ENCODE data around the gene BMS1. TPM values are rescaled to one million over a fixed set of nuclear protein-coding genes. Genes with fewer than 3 reads are reported as not detected.
"Not testable (repeated sequence)": the region's sequence is repeated elsewhere in the genome, so short reads cannot be mapped to it uniquely, and the experiment has no call there.

The BMS1 gene
- polyA plus RNA-seq, 1 experiment = 2.7 TPM

DNA sequence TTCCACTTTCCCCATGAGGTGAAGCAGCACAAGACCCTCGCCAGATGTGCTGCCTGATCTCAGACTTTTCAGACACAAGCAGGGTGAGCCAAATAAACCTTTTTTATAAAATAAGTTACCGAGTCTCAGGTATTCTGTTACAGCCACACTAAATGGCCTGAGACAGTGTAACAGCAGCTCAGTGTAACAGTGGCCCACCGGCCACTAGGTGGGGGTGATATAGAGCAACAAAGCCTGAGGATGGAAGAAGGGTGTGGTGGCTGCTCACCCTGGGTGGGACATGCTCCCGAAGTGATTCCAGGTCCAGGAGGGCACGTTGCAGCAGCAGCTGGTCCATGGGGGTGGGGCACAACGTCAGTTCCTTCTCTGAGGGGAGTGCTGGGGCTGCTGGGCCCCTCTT is 44.6 kb downstream of the BMS1 start:
- no peaks in the 10 kb centered on the region for H3K27me3 ChIP-seq (ENCODE audit: control insufficient read depth, insufficient read depth, low read length)
- POLR2A ChIA-PET = no interaction called here
- H3K4me3 ChIP-seq (ENCODE audit: low read depth, low read length) = no peak overlapping the region
- TF ChIP-seq, protein P1, sequence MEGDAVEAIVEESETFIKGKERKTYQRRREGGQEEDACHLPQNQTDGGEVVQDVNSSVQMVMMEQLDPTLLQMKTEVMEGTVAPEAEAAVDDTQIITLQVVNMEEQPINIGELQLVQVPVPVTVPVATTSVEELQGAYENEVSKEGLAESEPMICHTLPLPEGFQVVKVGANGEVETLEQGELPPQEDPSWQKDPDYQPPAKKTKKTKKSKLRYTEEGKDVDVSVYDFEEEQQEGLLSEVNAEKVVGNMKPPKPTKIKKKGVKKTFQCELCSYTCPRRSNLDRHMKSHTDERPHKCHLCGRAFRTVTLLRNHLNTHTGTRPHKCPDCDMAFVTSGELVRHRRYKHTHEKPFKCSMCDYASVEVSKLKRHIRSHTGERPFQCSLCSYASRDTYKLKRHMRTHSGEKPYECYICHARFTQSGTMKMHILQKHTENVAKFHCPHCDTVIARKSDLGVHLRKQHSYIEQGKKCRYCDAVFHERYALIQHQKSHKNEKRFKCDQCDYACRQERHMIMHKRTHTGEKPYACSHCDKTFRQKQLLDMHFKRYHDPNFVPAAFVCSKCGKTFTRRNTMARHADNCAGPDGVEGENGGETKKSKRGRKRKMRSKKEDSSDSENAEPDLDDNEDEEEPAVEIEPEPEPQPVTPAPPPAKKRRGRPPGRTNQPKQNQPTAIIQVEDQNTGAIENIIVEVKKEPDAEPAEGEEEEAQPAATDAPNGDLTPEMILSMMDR (IDR thresholded peaks at IDR 0.05; ENCODE audit: insufficient read depth, low read depth, low read length) = 0 out of 2 replicates have a peak, but pooled peaks have one; percentile 5
- no peak for DNase-seq (ENCODE audit: low read depth)
- CTCF ChIA-PET = interaction anchor here (1.1 to 1.2 kb wide), 2 partner anchors 10 to 15 kb away, joined by 3 to 4 read pairs; no protein-coding TSS in a partner anchor
- peaks cover 13% of the 10 kb centered on the region for H3K36me3 ChIP-seq (ENCODE audit: control insufficient read depth, insufficient read depth, low read length)

DNA sequence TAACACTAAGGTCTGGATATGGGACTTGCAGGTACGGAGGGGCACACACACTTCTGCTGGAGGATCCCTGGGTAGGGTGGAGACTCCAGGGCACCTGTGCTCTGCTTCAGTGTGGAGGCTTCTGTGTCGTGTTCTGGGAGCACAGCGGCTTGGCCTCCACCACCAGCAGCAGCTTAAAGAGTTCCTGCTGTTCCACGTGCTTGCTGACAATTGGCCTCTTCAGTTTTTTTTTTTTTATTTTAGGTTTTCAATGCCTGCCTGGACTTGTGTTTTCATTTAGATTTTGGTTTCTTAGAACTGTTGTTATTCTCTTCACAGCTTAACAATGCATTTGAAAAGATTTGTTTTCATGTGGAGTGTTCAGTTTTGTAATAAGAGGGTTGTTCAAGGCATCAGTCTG is 45.8 kb downstream of the BMS1 start:
- POLR2A ChIA-PET; H3K27me3 ChIP-seq (ENCODE audit: control insufficient read depth, insufficient read depth, low read length); DNase-seq (ENCODE audit: low read depth); H3K4me3 ChIP-seq (ENCODE audit: low read depth, low read length): not testable (repeated sequence)
- H3K36me3 ChIP-seq (ENCODE audit: control insufficient read depth, insufficient read depth, low read length) = peaks cover 11% of the 10 kb centered on the region
- CTCF ChIA-PET = interaction anchor here (0.6 to 1.2 kb wide), 2 partner anchors 16 to 39 kb away, joined by 3 to 4 read pairs; no protein-coding TSS in a partner anchor

DNA sequence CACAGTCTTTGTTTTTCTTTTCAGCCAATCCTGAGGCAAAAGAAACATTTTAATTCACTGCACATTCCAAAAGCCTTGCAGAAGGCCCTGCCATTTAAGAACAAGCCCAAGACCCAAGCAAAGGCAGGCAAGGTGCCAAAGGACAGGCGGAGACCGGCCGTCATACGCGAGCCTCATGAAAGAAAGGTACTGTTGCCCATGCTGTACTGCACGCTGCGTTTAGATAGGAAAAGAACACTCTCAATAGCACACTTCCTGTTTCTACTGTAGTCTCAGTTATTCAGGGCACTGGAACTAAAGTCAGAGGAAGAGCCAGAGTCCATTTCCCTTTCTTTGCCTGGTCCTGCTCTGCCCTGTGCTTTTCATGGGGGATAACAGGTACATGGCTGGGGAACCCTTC is 47.6 kb downstream of the BMS1 start:
- no peak for DNase-seq (ENCODE audit: low read depth)
- TF ChIP-seq, protein P1 (IDR thresholded peaks at IDR 0.05; ENCODE audit: insufficient read depth, low read depth, low read length) = no peak
- H3K4me3 ChIP-seq (ENCODE audit: low read depth, low read length) = no peak overlapping the region
- peaks cover 9% of the 10 kb centered on the region for H3K36me3 ChIP-seq (ENCODE audit: control insufficient read depth, insufficient read depth, low read length)
- ChIA-PET POLR2A (no interaction called here), CTCF (no interaction called here)
- no peaks in the 10 kb centered on the region for H3K27me3 ChIP-seq (ENCODE audit: control insufficient read depth, insufficient read depth, low read length)

DNA sequence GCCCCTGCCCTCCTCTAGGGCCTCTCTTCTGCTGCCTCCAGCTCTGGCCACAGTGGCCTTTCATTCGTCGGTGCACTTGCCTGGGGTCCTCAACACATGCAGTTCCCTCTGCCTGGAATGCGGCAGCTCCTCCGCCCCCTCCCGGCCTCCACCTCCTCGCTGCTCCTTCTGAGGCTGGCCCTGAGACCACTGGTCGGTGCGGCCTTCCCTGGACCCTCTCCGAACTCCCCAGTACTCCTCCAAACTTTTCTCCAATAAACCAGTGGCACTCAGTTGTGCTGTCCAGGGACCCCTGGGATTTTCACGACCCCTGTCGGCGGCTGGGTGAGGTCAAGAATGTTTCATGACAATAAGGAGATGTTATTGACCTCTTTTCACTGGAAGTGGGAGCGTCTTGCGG is 53.5 kb downstream of the BMS1 start:
- Histone ChIP-seq H3K36me3 (ENCODE audit: control insufficient read depth, insufficient read depth, low read length) (no peaks in the 10 kb centered on the region; the same call in 1 of the 2 replicates), H3K27me3 (ENCODE audit: control insufficient read depth, insufficient read depth, low read length) (no peaks in the 10 kb centered on the region), H3K4me3 (ENCODE audit: low read depth, low read length) (no peak overlapping the region)
- TF ChIP-seq, protein P1 (IDR thresholded peaks at IDR 0.05; ENCODE audit: insufficient read depth, low read depth, low read length) = no peak
- no peak for DNase-seq (ENCODE audit: low read depth)
- ChIA-PET CTCF (no interaction called here), POLR2A (no interaction called here)

DNA sequence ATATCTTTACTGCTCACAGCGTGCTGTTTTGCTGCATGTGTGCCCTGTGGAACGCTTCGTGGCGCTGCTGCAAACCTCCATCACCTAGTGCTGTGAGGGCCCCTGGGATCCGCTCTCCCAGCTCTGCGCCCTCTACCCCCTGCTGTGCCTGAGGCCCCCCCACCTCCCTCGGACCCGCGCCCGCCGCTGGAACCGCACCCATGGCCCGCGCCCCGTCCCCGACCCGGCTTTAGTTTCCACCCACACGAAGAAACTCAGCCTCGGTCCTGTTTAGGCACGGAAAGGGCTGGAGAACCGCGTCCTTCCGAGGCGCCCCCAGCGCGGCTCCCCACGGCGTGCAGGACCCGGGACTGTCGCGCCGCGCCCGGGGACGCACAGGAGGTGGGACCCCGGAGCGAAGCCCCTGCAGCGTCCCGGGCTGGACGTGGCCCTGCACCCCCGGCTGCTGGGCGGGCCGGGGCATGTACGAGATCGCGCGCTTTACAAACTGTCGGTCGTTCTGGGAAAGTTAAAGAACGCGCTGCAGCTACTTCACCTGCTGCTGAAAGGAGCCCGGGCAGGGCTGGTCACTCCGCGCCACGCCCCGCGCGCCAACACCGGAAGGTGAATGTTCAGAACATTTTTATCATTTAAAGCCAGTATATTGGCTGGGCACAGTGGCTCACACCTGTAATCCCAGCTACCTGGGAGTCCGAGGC is 54.3 kb downstream of the BMS1 start:
- CTCF ChIA-PET = no interaction called here
- no peaks in the 10 kb centered on the region for H3K27me3 ChIP-seq (ENCODE audit: control insufficient read depth, insufficient read depth, low read length)
- TF ChIP-seq, protein P1 (IDR thresholded peaks at IDR 0.05; ENCODE audit: insufficient read depth, low read depth, low read length) = peak; percentile 35
- no peak for DNase-seq (ENCODE audit: low read depth)
- no peaks in the 10 kb centered on the region; the same call in 1 of the 2 replicates for H3K36me3 ChIP-seq (ENCODE audit: control insufficient read depth, insufficient read depth, low read length)
- POLR2A ChIA-PET = no interaction called here
- H3K4me3 ChIP-seq (ENCODE audit: low read depth, low read length) = peak overlapping the region; percentile 31

DNA sequence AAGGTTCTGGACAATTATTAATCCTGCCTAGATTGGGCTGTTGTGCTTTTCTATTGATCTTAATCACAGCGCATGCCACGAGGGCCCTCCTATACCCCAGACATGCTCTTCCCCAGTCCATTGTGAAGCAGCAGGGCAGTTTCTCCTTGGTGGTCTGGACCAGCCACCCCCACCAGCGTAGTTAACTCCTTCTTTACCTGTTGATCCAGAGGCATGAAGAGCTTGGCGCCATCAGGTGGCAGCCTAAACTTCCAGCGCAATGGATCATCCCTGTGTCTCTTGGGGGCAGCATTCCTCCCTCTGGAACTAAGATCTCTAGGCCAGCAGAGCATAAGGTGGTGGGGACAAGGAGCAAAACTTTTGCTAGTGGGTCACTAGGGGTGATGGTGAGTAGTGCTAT is 62.2 kb downstream of the BMS1 start:
- H3K27me3 ChIP-seq (ENCODE audit: control insufficient read depth, insufficient read depth, low read length); DNase-seq (ENCODE audit: low read depth); POLR2A ChIA-PET; H3K36me3 ChIP-seq (ENCODE audit: control insufficient read depth, insufficient read depth, low read length); H3K4me3 ChIP-seq (ENCODE audit: low read depth, low read length); CTCF ChIA-PET: not testable (repeated sequence)

DNA sequence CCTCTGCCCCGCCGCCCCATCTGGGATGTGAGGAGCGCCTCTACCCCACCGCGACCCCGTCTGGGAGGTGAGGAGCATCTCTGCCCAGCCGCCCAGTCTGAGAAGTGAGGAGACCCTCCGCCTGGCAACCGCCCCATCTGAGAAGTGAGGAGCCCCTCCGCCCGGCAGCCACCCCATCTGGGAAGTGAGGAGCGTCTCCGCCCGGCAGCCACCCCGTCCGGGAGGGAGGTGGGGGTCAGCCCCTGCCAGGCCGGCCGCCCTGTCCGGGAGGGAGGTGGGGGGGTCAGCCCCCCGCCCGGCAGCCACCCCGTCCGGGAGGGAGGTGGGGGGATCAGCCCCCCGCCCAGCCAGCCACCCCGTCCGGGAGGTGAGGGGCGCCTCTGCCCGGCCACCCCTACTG is 64.7 kb downstream of the BMS1 start:
- H3K27me3 ChIP-seq (ENCODE audit: control insufficient read depth, insufficient read depth, low read length); H3K4me3 ChIP-seq (ENCODE audit: low read depth, low read length); H3K36me3 ChIP-seq (ENCODE audit: control insufficient read depth, insufficient read depth, low read length); CTCF ChIA-PET; POLR2A ChIA-PET; DNase-seq (ENCODE audit: low read depth): not testable (repeated sequence)
